Activated gamma-delta T cell (primary cell): ENCODE measurements around the gene SSBP4.

Experiments
- DNase-seq: peaks from one replicate; lab custom pipeline; 2025; lab: John Stamatoyannopoulos, UW

Gene SSBP4

GRCh38 chr19:18468517-18468916, 49.3 kb downstream of the SSBP4 start:
- no peak for DNase-seq

GRCh38 chr19:18469069-18469846, 50.1 kb downstream of the SSBP4 start:
- no peak for DNase-seq

- DNase-seq = no peak
Measured at GRCh38 chr19:18470787-18471186, 51.6 kb downstream of the SSBP4 start.

GRCh38 chr19:18473003-18473705, 54.0 kb downstream of the SSBP4 start:
- no peak for DNase-seq

- DNase-seq = no peak
Measured at GRCh38 chr19:18473706-18474087, 54.5 kb downstream of the SSBP4 start.

- no peak for DNase-seq
Measured at GRCh38 chr19:18474366-18474887, 55.2 kb downstream of the SSBP4 start.

GRCh38 chr19:18475004-18475453, 55.8 kb downstream of the SSBP4 start:
- no peak for DNase-seq

GRCh38 chr19:18475762-18476331, 56.6 kb downstream of the SSBP4 start:
- no peak for DNase-seq

GRCh38 chr19:18476507-18477041, 57.4 kb downstream of the SSBP4 start:
- no peak for DNase-seq

GRCh38 chr19:18477042-18477779, 58.0 kb downstream of the SSBP4 start:
- DNase-seq = no peak

- DNase-seq = no peak
Measured at GRCh38 chr19:18477974-18478373, 58.8 kb downstream of the SSBP4 start.

- no peak for DNase-seq
Measured at GRCh38 chr19:18478545-18479311, 59.5 kb downstream of the SSBP4 start.

- DNase-seq = no peak
Measured at GRCh38 chr19:18480006-18480691, 61.0 kb downstream of the SSBP4 start.

GRCh38 chr19:18481505-18482222, 62.5 kb downstream of the SSBP4 start:
- DNase-seq = no peak

GRCh38 chr19:18483119-18483890, 64.1 kb downstream of the SSBP4 start:
- DNase-seq = no peak
